Measurements from ENCODE around the gene CFAP70.
A peak's percentile ranks its signal among the peaks of the same experiment; 100 is the strongest.

CFAP70 gene

GRCh38 chr10:73287441-73287840 lies 71.2 kb downstream of the CFAP70 start:
- no peak overlapping the region for H3K27ac ChIP-seq (replicated peaks)
- no peak for DNase-seq (ENCODE audit: low read depth in 1 of 2, low spot score in 1 of 2)
- H3K27me3 ChIP-seq (ENCODE audit: insufficient read depth, poor library complexity, severe bottlenecking), result no peaks in the 10 kb centered on the region
- H3K4me3 ChIP-seq (replicated peaks; ENCODE audit: insufficient read depth, low read length), result no peak overlapping the region
- no peak for TF ChIP-seq POLR2AphosphoS5 (IDR thresholded peaks at IDR 0.05; ENCODE audit: low read depth)
- TF ChIP-seq, protein P1, sequence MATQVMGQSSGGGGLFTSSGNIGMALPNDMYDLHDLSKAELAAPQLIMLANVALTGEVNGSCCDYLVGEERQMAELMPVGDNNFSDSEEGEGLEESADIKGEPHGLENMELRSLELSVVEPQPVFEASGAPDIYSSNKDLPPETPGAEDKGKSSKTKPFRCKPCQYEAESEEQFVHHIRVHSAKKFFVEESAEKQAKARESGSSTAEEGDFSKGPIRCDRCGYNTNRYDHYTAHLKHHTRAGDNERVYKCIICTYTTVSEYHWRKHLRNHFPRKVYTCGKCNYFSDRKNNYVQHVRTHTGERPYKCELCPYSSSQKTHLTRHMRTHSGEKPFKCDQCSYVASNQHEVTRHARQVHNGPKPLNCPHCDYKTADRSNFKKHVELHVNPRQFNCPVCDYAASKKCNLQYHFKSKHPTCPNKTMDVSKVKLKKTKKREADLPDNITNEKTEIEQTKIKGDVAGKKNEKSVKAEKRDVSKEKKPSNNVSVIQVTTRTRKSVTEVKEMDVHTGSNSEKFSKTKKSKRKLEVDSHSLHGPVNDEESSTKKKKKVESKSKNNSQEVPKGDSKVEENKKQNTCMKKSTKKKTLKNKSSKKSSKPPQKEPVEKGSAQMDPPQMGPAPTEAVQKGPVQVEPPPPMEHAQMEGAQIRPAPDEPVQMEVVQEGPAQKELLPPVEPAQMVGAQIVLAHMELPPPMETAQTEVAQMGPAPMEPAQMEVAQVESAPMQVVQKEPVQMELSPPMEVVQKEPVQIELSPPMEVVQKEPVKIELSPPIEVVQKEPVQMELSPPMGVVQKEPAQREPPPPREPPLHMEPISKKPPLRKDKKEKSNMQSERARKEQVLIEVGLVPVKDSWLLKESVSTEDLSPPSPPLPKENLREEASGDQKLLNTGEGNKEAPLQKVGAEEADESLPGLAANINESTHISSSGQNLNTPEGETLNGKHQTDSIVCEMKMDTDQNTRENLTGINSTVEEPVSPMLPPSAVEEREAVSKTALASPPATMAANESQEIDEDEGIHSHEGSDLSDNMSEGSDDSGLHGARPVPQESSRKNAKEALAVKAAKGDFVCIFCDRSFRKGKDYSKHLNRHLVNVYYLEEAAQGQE (IDR thresholded peaks at IDR 0.05; ENCODE audit: insufficient replicate concordance, low read depth), result no peak
- peak; percentile 60; the same call in 1 of the 2 replicates for TF ChIP-seq SPI1 (IDR thresholded peaks at IDR 0.05; ENCODE audit: borderline replicate concordance, low read depth)
- TF ChIP-seq, protein P2, sequence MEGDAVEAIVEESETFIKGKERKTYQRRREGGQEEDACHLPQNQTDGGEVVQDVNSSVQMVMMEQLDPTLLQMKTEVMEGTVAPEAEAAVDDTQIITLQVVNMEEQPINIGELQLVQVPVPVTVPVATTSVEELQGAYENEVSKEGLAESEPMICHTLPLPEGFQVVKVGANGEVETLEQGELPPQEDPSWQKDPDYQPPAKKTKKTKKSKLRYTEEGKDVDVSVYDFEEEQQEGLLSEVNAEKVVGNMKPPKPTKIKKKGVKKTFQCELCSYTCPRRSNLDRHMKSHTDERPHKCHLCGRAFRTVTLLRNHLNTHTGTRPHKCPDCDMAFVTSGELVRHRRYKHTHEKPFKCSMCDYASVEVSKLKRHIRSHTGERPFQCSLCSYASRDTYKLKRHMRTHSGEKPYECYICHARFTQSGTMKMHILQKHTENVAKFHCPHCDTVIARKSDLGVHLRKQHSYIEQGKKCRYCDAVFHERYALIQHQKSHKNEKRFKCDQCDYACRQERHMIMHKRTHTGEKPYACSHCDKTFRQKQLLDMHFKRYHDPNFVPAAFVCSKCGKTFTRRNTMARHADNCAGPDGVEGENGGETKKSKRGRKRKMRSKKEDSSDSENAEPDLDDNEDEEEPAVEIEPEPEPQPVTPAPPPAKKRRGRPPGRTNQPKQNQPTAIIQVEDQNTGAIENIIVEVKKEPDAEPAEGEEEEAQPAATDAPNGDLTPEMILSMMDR (IDR thresholded peaks at IDR 0.05; ENCODE audit: insufficient read depth, low read length), result no peak
- TF ChIP-seq GABPA (IDR thresholded peaks at IDR 0.05; ENCODE audit: low read depth), result no peak

- TF ChIP-seq, protein P1 (IDR thresholded peaks at IDR 0.05; ENCODE audit: insufficient replicate concordance, low read depth), result no peak
- no peak for TF ChIP-seq GABPA (IDR thresholded peaks at IDR 0.05; ENCODE audit: low read depth)
- no peak for TF ChIP-seq POLR2AphosphoS5 (IDR thresholded peaks at IDR 0.05; ENCODE audit: low read depth)
- Histone ChIP-seq H3K27ac (replicated peaks) (no peak overlapping the region), H3K4me3 (replicated peaks; ENCODE audit: insufficient read depth, low read length) (no peak overlapping the region), H3K27me3 (ENCODE audit: insufficient read depth, poor library complexity, severe bottlenecking) (no peaks in the 10 kb centered on the region)
- no peak for DNase-seq (ENCODE audit: low read depth in 1 of 2, low spot score in 1 of 2)
These were observed 77.6 kb downstream of the CFAP70 start for GRCh38 chr10:73281097-73281496.

GRCh38 chr10:73264423-73264822 lies 94.2 kb downstream of the CFAP70 start:
- TF ChIP-seq, protein P2 (IDR thresholded peaks at IDR 0.05; ENCODE audit: insufficient read depth, low read length), result no peak
- TF ChIP-seq POLR2AphosphoS5 (IDR thresholded peaks at IDR 0.05; ENCODE audit: low read depth), result no peak
- TF ChIP-seq SPI1 (IDR thresholded peaks at IDR 0.05; ENCODE audit: borderline replicate concordance, low read depth), result no peak
- TF ChIP-seq, protein P1 (IDR thresholded peaks at IDR 0.05; ENCODE audit: insufficient replicate concordance, low read depth), result no peak
- TF ChIP-seq GABPA (IDR thresholded peaks at IDR 0.05; ENCODE audit: low read depth), result no peak
- no peak overlapping the region for H3K4me3 ChIP-seq (replicated peaks; ENCODE audit: insufficient read depth, low read length)
- no peaks in the 10 kb centered on the region for H3K27me3 ChIP-seq (ENCODE audit: insufficient read depth, poor library complexity, severe bottlenecking)
- no peak for DNase-seq (ENCODE audit: low read depth in 1 of 2, low spot score in 1 of 2)
- no peak overlapping the region for H3K27ac ChIP-seq (replicated peaks)
